Esophagus muscularis mucosa (tissue), 3 donors: Measurements from ENCODE around the gene TOMM5.
A peak's percentile ranks its signal among the peaks of the same experiment; 100 is the strongest.

Experiments
- CTCF ChIP-seq, 3 experiments: fragments of 200-600 bp in 2 of 3; fragments of 450-650 bp in 1 of 3; sonication (generic) in 2 of 3; IDR thresholded peaks; one replicate each; pipeline ENCODE4 v1.5.1; 2017 to 2019; ENCODE audit warnings: antibody characterized with exemption in 3 of 3, mild to moderate bottlenecking in 2 of 3, moderate library complexity in 1 of 3
- POLR2A ChIP-seq: fragments of 450-650 bp; IDR thresholded peaks from one replicate; pipeline ENCODE4 v1.6.1; 2017; ENCODE audit warnings: antibody characterized with exemption, moderate library complexity, mild to moderate bottlenecking, low read depth
- POLR2AphosphoS5 ChIP-seq, 2 donors: sonication (generic); formaldehyde crosslinking; IDR thresholded peaks; one replicate each; pipeline ENCODE4 v1.6.1; 2017; ENCODE audit warnings: antibody characterized with exemption in 2 of 2

GRCh38 chr9:37592108-37592951 lies at the start of gene TOMM5:
- TF ChIP-seq CTCF (IDR thresholded peaks at IDR 0.05) (peak in 1 of 3 experiments; percentile 20), POLR2AphosphoS5 (IDR thresholded peaks at IDR 0.05) (peak; percentile 96 to 99), POLR2A (peak; percentile 47)
